Thoracic aorta (tissue), 2 donors: ENCODE results near the gene CCDC142. TPM values are rescaled to one million over a fixed set of nuclear protein-coding genes. Genes with fewer than 3 reads are reported as not detected.

Source experiments
- ATAC-seq: fragments of 150-250 bp; one replicate; pipeline ENCODE4 v1.8.0; 2017; ENCODE audit warnings: low read depth; ENCODE audit not compliant: insufficient number of reproducible peaks, low FRiP score
- DNase-seq: peaks from one replicate; pipeline ENCODE4 v3.0.0-alpha.2; 2020; ENCODE audit warnings: low spot score
- H3K27ac ChIP-seq, 2 donors: fragments of 200-600 bp; sonication (generic); 1 replicate in 1 of 2; 2 replicates in 1 of 2; pipeline ENCODE4 v1.5.1; 2016; ENCODE audit warnings: mild to moderate bottlenecking in 2 of 2, moderate library complexity in 2 of 2
- H3K27me3 ChIP-seq: fragments of 200-600 bp; sonication (generic); replicated peaks from 2 replicates; pipeline ENCODE4 v1.6.0; 2016; ENCODE audit warnings: mild to moderate bottlenecking; ENCODE audit not compliant: insufficient read depth
- H3K36me3 ChIP-seq: fragments of 200-600 bp; sonication (generic); one replicate; pipeline ENCODE4 v1.5.1; 2016
- H3K4me1 ChIP-seq, 2 donors: fragments of 200-600 bp; sonication (generic); 1 replicate in 1 of 2; 2 replicates in 1 of 2; pipeline versions ENCODE4 v1.5.1 to v1.6.0; 2016; ENCODE audit warnings: low read depth in 2 of 2, mild to moderate bottlenecking in 1 of 2; ENCODE audit not compliant: control insufficient read depth in 1 of 2
- H3K4me3 ChIP-seq: fragments of 200-600 bp; sonication (generic); 2 replicates; pipeline ENCODE4 v1.5.1; 2016; ENCODE audit warnings: mild to moderate bottlenecking
- H3K9me3 ChIP-seq: fragments of 200-600 bp; sonication (generic); 2 replicates; pipeline ENCODE4 v1.5.1; 2016
- CTCF ChIP-seq: fragments of 200-600 bp; sonication (generic); IDR thresholded peaks from one replicate; pipeline ENCODE4 v1.5.1; 2019; ENCODE audit warnings: antibody characterized with exemption
- total RNA-seq, 2 donors: library from RNA; depleted of rRNA; stranded (reverse); fragments of >200 nt; gene quantifications; one replicate each; pipeline versions ENCODE4 v1.1.0 to v1.2.3, GENCODE V29; 2016

CCDC142 gene
- total RNA-seq, 2 donors from 2014 or later = 31.5 to 43.4 TPM

- Histone ChIP-seq H3K27ac (no peak overlapping the region), H3K4me1 (peaks cover 16 to 28% of the 10 kb centered on the region in 2 donors), H3K27me3 (peaks cover 6% of the 10 kb centered on the region), H3K4me3 (peak overlapping the region; percentile 65), H3K36me3 (peaks cover 16% of the 10 kb centered on the region), H3K9me3 (no peaks in the 10 kb centered on the region)
- DNase-seq (no peak), ATAC-seq (no peak)
- no peak for TF ChIP-seq CTCF
Observed at GRCh38 chr2:74496997-74497776, 14.4 kb upstream of the CCDC142 start.

- ATAC-seq (no peak), DNase-seq (no peak)
- Histone ChIP-seq H3K4me1 (peaks cover 16 to 28% of the 10 kb centered on the region in 2 donors), H3K36me3 (peaks cover 34% of the 10 kb centered on the region), H3K9me3 (no peaks in the 10 kb centered on the region), H3K4me3 (no peak overlapping the region), H3K27me3 (peaks cover 6% of the 10 kb centered on the region), H3K27ac (no peak overlapping the region)
- no peak for TF ChIP-seq CTCF
Observed at GRCh38 chr2:74495440-74495839, 12.6 kb upstream of the CCDC142 start.

GRCh38 chr2:74493546-74493945 lies 10.7 kb upstream of the CCDC142 start:
- DNase-seq (no peak), ATAC-seq (no peak)
- H3K4me3 ChIP-seq = no peak overlapping the region
- H3K36me3 ChIP-seq = peaks cover 43% of the 10 kb centered on the region
- H3K4me1 ChIP-seq = peaks cover 8 to 14% of the 10 kb centered on the region in 2 donors
- H3K27me3 ChIP-seq = no peaks in the 10 kb centered on the region
- no peak overlapping the region for H3K27ac ChIP-seq
- no peak for TF ChIP-seq CTCF
- H3K9me3 ChIP-seq = no peaks in the 10 kb centered on the region

GRCh38 chr2:74491648-74492544 lies 9.1 kb upstream of the CCDC142 start:
- ATAC-seq = no peak

More at GRCh38 chr2:74491648-74492544, 9.1 kb upstream of the CCDC142 start:
- peaks cover 43% of the 10 kb centered on the region for H3K36me3 ChIP-seq
- H3K9me3 ChIP-seq = no peaks in the 10 kb centered on the region
- H3K27me3 ChIP-seq = no peaks in the 10 kb centered on the region
- H3K27ac ChIP-seq = no peak overlapping the region
- DNase-seq = no peak
- no peaks in the 10 kb centered on the region for H3K4me1 ChIP-seq
- no peak for TF ChIP-seq CTCF
- no peak overlapping the region for H3K4me3 ChIP-seq
